ENCODE measurements around the gene SDHC. TPM values are rescaled to one million over a fixed set of nuclear protein-coding genes. Genes with fewer than 3 reads are reported as not detected.

The SDHC gene
- total and polyA plus RNA-seq, 2 of the 8 experiments (the other 6 are each of a cell fraction or from before 2014, with no cell fraction given) = 224 to 305 TPM

- Histone ChIP-seq H2BK15ac (ENCODE audit: low read length) (no peak overlapping the region), H4K20me1 (replicated peaks in 1 of 2; ENCODE audit: control insufficient read depth in 1 of 2, insufficient read depth in 2 of 2, low read length in 2 of 2) (no peaks in the 10 kb centered on the region), H4K8ac (ENCODE audit: extremely low read depth, insufficient read depth, low read length) (no peak overlapping the region), H2AK5ac (ENCODE audit: low read depth, low read length) (no peak overlapping the region), H3K4me2 (ENCODE audit: insufficient read depth in 1 of 2, low read depth in 2 of 2, low read length in 2 of 2) (no peak overlapping the region), H4K91ac (replicated peaks; ENCODE audit: insufficient read length, low read length) (no peak overlapping the region), H3K36me3 (ENCODE audit: control insufficient read depth in 2 of 4, insufficient read depth in 4 of 4, low read length in 3 of 4) (no peaks in the 10 kb centered on the region), H2BK12ac (ENCODE audit: low read depth, low read length) (no peak overlapping the region), H3K9me3 (ENCODE audit: insufficient read depth in 2 of 2, low read depth in 1 of 2, low read length in 1 of 2) (no peaks in the 10 kb centered on the region), H3K27ac (ENCODE audit: low read depth, low read length) (no peak overlapping the region), H4K5ac (ENCODE audit: insufficient read length, low read depth, low read length) (no peak overlapping the region), H3K56ac (replicated peaks; ENCODE audit: insufficient read length, low read depth, low read length) (no peak overlapping the region), H3K18ac (ENCODE audit: extremely low read depth, low read length) (no peak overlapping the region), H2BK20ac (ENCODE audit: low read length) (no peak overlapping the region), H3K4me3 (ENCODE audit: extremely low read depth in 1 of 4, insufficient read depth in 2 of 4, low read depth in 3 of 4, low read length in 4 of 4) (no peak overlapping the region), H3K79me2 (ENCODE audit: control insufficient read depth in 1 of 2, insufficient read depth in 2 of 2, low read length in 2 of 2) (no peaks in the 10 kb centered on the region), H3K4ac (replicated peaks; ENCODE audit: insufficient read length, low read depth, low read length) (no peak overlapping the region), H2AFZ (ENCODE audit: low read length) (no peak overlapping the region), H2BK5ac (ENCODE audit: low read depth, low read length) (no peak overlapping the region), H3K79me1 (ENCODE audit: low read depth, low read length) (no peaks in the 10 kb centered on the region), H2BK120ac (replicated peaks; ENCODE audit: low read depth, low read length) (no peak overlapping the region), H3K14ac (ENCODE audit: insufficient read length) (no peak overlapping the region), H3K23me2 (ENCODE audit: low read depth, low read length) (no peaks in the 10 kb centered on the region; the same call in 1 of the 2 replicates), H3K9ac (replicated peaks in 1 of 4; ENCODE audit: extremely low read depth in 1 of 4, low read depth in 3 of 4, low read length in 3 of 4) (no peak overlapping the region), H3K27me3 (replicated peaks in 1 of 4; ENCODE audit: control insufficient read depth in 3 of 4, extremely low read depth in 1 of 4, insufficient read depth in 3 of 4, low read length in 3 of 4) (no peaks in the 10 kb centered on the region; a peak in 1 of 7 replicates), H3K23ac (ENCODE audit: insufficient read length) (no peak overlapping the region), H3K4me1 (replicated peaks in 1 of 4; ENCODE audit: control insufficient read depth in 3 of 4, insufficient read depth in 4 of 4, low read length in 3 of 4) (peaks cover 0 to 4% (median 1%) of the 10 kb centered on the region in 4 experiments; a peak in 3 of 7 replicates)
- DNase-seq (ENCODE audit: low read depth in 1 of 2, low spot score in 2 of 2) (no peak), FAIRE-seq (no peak)
- TF ChIP-seq BCL11A (IDR thresholded peaks at IDR 0.05; ENCODE audit: low read depth in 2 of 2, low read length in 2 of 2) (no peak), POU5F1 (IDR thresholded peaks at IDR 0.05; ENCODE audit: low read depth, low read length) (no peak), RXRA (IDR thresholded peaks at IDR 0.05; ENCODE audit: insufficient read depth, low read depth, low read length) (no peak), JUN (IDR thresholded peaks at IDR 0.05; ENCODE audit: low read depth, low read length) (no peak), POLR2AphosphoS5 (IDR thresholded peaks at IDR 0.05; ENCODE audit: low read depth, low read length) (no peak), CHD2 (IDR thresholded peaks at IDR 0.05; ENCODE audit: low read length) (no peak), CBX5 (IDR thresholded peaks at IDR 0.05; ENCODE audit: low read depth, low read length) (no peak), TCF12 (IDR thresholded peaks at IDR 0.05; ENCODE audit: low read depth, low read length) (no peak), SRF (IDR thresholded peaks at IDR 0.05; ENCODE audit: low read depth, low read length) (no peak), SIN3A (conservative IDR thresholded peaks at IDR 0.05 in 1 of 2, IDR thresholded peaks at IDR 0.05 in 1 of 2; ENCODE audit: low read depth in 1 of 2, low read length in 2 of 2) (no peak)
- CTCF ChIA-PET (ENCODE audit: partially characterized antibody) = interaction anchor here (1.0 to 15.6 kb wide), 6 partner anchors 13 to 95 kb away, joined by 3 to 401 read pairs (median 4); partner anchors contain the start of genes APOA2 and TOMM40L
- 89% methylated on average over 3 of the region's 3 CpGs; no CpG with 5 or more reads in 1 of the 2 experiments for WGBS, 2 experiments (ENCODE audit: extremely low coverage in 1 of 2, insufficient coverage in 1 of 2, insufficient read length in 1 of 2, insufficient replicate concordance in 2 of 2, low coverage in 1 of 2, low lambda C conversion rate in 2 of 2, missing lambda C conversion rate in 1 of 2)
- POLR2A ChIA-PET (ENCODE audit: partially characterized antibody) = interaction anchor here (0.8 to 1.1 kb wide), 3 partner anchors 9 to 61 kb away, joined by 3 to 4 read pairs (median 4); no protein-coding TSS in a partner anchor
These were observed 26.6 kb upstream of the SDHC start for GRCh38 chr1:161287482-161288054.

Measured in H1 (cell line).